ENCODE data around the gene PFDN1.

PFDN1 gene

DNA sequence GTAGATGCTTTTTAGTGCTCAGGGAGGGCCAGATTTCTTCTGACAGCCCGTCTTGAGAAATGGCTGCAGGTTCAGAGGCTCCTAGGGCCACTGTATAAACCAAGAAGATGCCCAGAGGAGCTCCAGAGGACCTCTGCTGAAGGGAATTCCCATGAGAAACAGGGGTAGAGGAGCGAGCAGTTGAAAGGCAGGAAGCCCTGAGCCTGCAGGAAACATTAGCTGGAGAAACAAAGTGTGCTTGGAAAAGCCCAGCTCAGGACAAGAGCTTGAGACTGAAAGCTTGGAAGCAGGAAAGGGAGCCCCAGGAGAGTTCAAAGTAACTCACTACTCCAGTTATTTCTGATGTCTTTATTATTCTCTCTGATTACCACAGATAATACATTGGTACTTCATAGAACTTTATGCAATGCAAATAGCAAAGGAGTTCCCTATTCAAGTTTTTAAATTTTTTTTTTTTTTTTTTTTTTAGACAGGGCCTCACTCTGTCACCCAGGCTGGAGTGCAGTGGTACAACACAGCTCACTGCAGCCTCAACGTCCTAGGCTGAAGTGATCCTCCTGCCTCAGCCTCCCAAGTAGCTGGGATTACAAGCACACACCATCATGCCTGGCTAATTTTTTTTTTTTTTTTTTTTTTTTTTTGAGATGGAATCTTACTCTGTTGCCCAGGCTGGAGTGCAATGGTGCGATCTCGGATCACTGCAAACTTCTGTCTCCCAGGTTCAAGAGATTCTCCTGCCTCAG lies 27.0 kb upstream of the PFDN1 start:
- TF ChIP-seq BACH2 (CRISPR knock-in tag; IDR thresholded peaks at IDR 0.05; ENCODE audit: borderline replicate concordance): no peak
- TF ChIP-seq ESRRG (CRISPR knock-in tag; IDR thresholded peaks at IDR 0.05): no peak
- TF ChIP-seq, protein P1, sequence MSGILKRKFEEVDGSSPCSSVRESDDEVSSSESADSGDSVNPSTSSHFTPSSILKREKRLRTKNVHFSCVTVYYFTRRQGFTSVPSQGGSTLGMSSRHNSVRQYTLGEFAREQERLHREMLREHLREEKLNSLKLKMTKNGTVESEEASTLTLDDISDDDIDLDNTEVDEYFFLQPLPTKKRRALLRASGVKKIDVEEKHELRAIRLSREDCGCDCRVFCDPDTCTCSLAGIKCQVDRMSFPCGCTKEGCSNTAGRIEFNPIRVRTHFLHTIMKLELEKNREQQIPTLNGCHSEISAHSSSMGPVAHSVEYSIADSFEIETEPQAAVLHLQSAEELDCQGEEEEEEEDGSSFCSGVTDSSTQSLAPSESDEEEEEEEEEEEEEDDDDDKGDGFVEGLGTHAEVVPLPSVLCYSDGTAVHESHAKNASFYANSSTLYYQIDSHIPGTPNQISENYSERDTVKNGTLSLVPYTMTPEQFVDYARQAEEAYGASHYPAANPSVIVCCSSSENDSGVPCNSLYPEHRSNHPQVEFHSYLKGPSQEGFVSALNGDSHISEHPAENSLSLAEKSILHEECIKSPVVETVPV (CRISPR knock-in tag; IDR thresholded peaks at IDR 0.05): no peak
- TF ChIP-seq ZFP30 (CRISPR knock-in tag; IDR thresholded peaks at IDR 0.05): no peak
- no peak for TF ChIP-seq GLIS3 (CRISPR knock-in tag; IDR thresholded peaks at IDR 0.05)
- TF ChIP-seq, protein P2, sequence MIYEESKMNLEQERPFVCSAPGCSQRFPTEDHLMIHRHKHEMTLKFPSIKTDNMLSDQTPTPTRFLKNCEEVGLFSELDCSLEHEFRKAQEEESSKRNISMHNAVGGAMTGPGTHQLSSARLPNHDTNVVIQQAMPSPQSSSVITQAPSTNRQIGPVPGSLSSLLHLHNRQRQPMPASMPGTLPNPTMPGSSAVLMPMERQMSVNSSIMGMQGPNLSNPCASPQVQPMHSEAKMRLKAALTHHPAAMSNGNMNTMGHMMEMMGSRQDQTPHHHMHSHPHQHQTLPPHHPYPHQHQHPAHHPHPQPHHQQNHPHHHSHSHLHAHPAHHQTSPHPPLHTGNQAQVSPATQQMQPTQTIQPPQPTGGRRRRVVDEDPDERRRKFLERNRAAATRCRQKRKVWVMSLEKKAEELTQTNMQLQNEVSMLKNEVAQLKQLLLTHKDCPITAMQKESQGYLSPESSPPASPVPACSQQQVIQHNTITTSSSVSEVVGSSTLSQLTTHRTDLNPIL (CRISPR knock-in tag; IDR thresholded peaks at IDR 0.05; ENCODE audit: low read depth): no peak
- TF ChIP-seq ZFP3 (CRISPR knock-in tag; IDR thresholded peaks at IDR 0.05): no peak
- no peak for TF ChIP-seq CSDC2 (CRISPR knock-in tag; IDR thresholded peaks at IDR 0.05)
- no peak for TF ChIP-seq ARNTL (CRISPR knock-in tag; IDR thresholded peaks at IDR 0.05; ENCODE audit: borderline replicate concordance, low read depth)
- TF ChIP-seq, protein P3, sequence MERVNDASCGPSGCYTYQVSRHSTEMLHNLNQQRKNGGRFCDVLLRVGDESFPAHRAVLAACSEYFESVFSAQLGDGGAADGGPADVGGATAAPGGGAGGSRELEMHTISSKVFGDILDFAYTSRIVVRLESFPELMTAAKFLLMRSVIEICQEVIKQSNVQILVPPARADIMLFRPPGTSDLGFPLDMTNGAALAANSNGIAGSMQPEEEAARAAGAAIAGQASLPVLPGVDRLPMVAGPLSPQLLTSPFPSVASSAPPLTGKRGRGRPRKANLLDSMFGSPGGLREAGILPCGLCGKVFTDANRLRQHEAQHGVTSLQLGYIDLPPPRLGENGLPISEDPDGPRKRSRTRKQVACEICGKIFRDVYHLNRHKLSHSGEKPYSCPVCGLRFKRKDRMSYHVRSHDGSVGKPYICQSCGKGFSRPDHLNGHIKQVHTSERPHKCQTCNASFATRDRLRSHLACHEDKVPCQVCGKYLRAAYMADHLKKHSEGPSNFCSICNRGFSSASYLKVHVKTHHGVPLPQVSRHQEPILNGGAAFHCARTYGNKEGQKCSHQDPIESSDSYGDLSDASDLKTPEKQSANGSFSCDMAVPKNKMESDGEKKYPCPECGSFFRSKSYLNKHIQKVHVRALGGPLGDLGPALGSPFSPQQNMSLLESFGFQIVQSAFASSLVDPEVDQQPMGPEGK (CRISPR knock-in tag; IDR thresholded peaks at IDR 0.05; ENCODE audit: borderline replicate concordance): no peak
- no peak for TF ChIP-seq TCF4 (CRISPR knock-in tag; IDR thresholded peaks at IDR 0.05; ENCODE audit: borderline replicate concordance)
- TF ChIP-seq PPARA (CRISPR knock-in tag; IDR thresholded peaks at IDR 0.05; ENCODE audit: borderline replicate concordance): no peak
- no peak for TF ChIP-seq ZNF8 (CRISPR knock-in tag; IDR thresholded peaks at IDR 0.05)
- TF ChIP-seq ZNF565 (CRISPR knock-in tag; conservative IDR thresholded peaks at IDR 0.05; ENCODE audit: low read depth): no peak
- TF ChIP-seq ZNF70 (CRISPR knock-in tag; IDR thresholded peaks at IDR 0.05): no peak
- no peak for TF ChIP-seq ISL1 (CRISPR knock-in tag; IDR thresholded peaks at IDR 0.05)
- ATAC-seq: no peak; the same call in none of the 3 replicates

DNA sequence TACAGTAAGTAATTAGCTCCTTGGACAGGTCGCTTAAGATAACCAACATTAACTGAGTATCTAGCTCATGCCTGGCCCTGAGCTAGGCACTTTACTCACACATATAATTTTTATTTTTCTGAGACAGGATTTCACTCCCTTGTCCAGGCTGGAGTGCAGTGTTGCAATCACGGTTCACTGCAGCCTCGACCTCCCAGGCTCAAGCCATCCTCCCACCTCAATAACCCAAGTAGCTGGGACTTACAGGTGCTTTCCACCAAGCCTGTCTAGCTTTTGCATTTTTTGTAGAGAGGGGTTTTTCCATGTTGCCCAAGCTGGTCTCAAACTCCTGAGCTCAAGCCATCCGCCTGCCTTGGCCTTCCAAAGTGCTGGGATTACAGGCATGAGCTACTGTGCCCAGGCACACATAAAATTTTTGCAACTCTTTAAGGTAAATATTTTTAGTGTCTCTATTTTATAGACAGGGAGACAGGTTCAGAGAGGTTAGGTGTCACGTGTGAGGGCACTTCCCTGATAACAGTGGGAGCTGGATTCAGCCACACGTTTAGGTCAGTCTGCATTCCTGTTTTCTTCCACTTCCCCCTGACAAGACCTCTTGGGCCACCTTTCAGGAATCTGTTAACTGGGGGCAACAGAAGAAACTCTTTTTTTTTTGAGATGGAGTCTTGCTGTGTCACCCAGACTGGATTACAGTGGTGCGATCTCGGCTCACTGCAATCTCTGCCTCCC lies 25.3 kb upstream of the PFDN1 start:
- TF ChIP-seq RARB (CRISPR knock-in tag; IDR thresholded peaks at IDR 0.05) (no peak), CSDC2 (CRISPR knock-in tag; IDR thresholded peaks at IDR 0.05) (no peak), PPARA (CRISPR knock-in tag; IDR thresholded peaks at IDR 0.05; ENCODE audit: borderline replicate concordance) (no peak), BACH2 (CRISPR knock-in tag; IDR thresholded peaks at IDR 0.05; ENCODE audit: borderline replicate concordance) (no peak), SNAI2 (CRISPR knock-in tag; IDR thresholded peaks at IDR 0.05) (no peak), ZNF8 (CRISPR knock-in tag; IDR thresholded peaks at IDR 0.05) (no peak)
- ATAC-seq: no peak

DNA sequence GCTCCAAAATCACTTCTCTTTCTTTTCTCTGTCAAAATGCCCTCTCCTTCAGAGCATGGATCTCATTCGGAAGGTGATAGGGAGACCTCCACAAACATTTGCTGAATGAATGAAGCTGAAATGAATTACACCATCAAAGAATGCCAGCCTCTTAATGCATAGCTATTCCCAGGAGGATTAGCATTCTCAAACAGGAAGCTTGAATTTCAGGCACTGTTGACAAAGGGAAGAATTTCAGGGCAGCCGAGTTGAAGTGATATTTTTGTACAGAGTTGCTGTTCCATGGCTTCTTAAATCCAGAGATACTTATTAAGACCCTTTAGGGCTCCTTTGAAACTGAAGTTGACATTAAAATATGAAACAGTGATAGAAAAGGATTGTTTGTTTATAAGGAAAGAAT lies 24.7 kb upstream of the PFDN1 start:
- TF ChIP-seq ZNF70 (CRISPR knock-in tag; IDR thresholded peaks at IDR 0.05) (no peak), ZNF565 (CRISPR knock-in tag; conservative IDR thresholded peaks at IDR 0.05; ENCODE audit: low read depth) (no peak), TCF4 (CRISPR knock-in tag; IDR thresholded peaks at IDR 0.05; ENCODE audit: borderline replicate concordance) (no peak), PPARA (CRISPR knock-in tag; IDR thresholded peaks at IDR 0.05; ENCODE audit: borderline replicate concordance) (no peak), RARB (CRISPR knock-in tag; IDR thresholded peaks at IDR 0.05) (no peak)
- TF ChIP-seq, protein P4, sequence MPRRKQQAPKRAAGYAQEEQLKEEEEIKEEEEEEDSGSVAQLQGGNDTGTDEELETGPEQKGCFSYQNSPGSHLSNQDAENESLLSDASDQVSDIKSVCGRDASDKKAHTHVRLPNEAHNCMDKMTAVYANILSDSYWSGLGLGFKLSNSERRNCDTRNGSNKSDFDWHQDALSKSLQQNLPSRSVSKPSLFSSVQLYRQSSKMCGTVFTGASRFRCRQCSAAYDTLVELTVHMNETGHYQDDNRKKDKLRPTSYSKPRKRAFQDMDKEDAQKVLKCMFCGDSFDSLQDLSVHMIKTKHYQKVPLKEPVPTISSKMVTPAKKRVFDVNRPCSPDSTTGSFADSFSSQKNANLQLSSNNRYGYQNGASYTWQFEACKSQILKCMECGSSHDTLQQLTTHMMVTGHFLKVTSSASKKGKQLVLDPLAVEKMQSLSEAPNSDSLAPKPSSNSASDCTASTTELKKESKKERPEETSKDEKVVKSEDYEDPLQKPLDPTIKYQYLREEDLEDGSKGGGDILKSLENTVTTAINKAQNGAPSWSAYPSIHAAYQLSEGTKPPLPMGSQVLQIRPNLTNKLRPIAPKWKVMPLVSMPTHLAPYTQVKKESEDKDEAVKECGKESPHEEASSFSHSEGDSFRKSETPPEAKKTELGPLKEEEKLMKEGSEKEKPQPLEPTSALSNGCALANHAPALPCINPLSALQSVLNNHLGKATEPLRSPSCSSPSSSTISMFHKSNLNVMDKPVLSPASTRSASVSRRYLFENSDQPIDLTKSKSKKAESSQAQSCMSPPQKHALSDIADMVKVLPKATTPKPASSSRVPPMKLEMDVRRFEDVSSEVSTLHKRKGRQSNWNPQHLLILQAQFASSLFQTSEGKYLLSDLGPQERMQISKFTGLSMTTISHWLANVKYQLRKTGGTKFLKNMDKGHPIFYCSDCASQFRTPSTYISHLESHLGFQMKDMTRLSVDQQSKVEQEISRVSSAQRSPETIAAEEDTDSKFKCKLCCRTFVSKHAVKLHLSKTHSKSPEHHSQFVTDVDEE (CRISPR knock-in tag; IDR thresholded peaks at IDR 0.05): no peak
- TF ChIP-seq, protein P1 (CRISPR knock-in tag; IDR thresholded peaks at IDR 0.05): no peak
- ATAC-seq: no peak

Data from SK-N-SH treated with all-trans-retinoic acid at 6 μM for 48 hours (cell line).